Neural cell (in vitro differentiated cells): ENCODE data around the gene ZBTB9. TPM values are rescaled to one million over a fixed set of nuclear protein-coding genes. Genes with fewer than 3 reads are reported as not detected.

Experiments used
- H2AFZ ChIP-seq: fragments of 200-600, 300-800 bp; sonication (generic), shearing (Covaris generic); 2 replicates; pipeline ENCODE4 v1.6.0; 2014; ENCODE audit warnings: low read depth, mild to moderate bottlenecking, antibody characterized with exemption, low read length, moderate library complexity
- H3F3A ChIP-seq: fragments of 200-600 bp; shearing (Covaris generic); 2 replicates; pipeline ENCODE4 v1.6.1; 2016; ENCODE audit warnings: mild to moderate bottlenecking, moderate library complexity, mixed read lengths, antibody characterized with exemption, low read length; ENCODE audit not compliant: insufficient read depth, poor library complexity, severe bottlenecking
- H3K27ac ChIP-seq: fragments of 200-600, 300-800 bp; sonication (generic), shearing (Covaris generic); 2 replicates; pipeline ENCODE4 v1.5.1; 2014; ENCODE audit warnings: mild to moderate bottlenecking, low read length, moderate library complexity
- H3K27me3 ChIP-seq: fragments of 300-800, 200-600 bp; sonication (generic), shearing (Covaris generic); 2 replicates; pipeline ENCODE4 v1.6.0; 2014; ENCODE audit warnings: mild to moderate bottlenecking, low read depth, low read length, moderate library complexity; ENCODE audit not compliant: insufficient read depth
- H3K36me3 ChIP-seq: fragments of 300-800, 200-600 bp; sonication (generic), shearing (Covaris generic); 2 replicates; pipeline ENCODE4 v1.5.1; 2014; ENCODE audit warnings: mild to moderate bottlenecking, antibody characterized with exemption, low read length, moderate library complexity; ENCODE audit not compliant: insufficient read depth
- H3K4me2 ChIP-seq: fragments of 300-800, 200-600 bp; sonication (generic), shearing (Covaris generic); 2 replicates; pipeline ENCODE4 v1.6.0; 2014; ENCODE audit warnings: mild to moderate bottlenecking, low read length
- H3K4me3 ChIP-seq: fragments of 300-800, 200-600 bp; sonication (generic), shearing (Covaris generic); 2 replicates; pipeline ENCODE4 v1.5.1; 2014; ENCODE audit warnings: mild to moderate bottlenecking, low read length, moderate library complexity
- H3K79me2 ChIP-seq: fragments of 200-600 bp; shearing (Covaris generic); replicated peaks from 2 replicates; pipeline ENCODE4 v1.6.0; 2014; ENCODE audit warnings: mild to moderate bottlenecking, low read length, moderate library complexity; ENCODE audit not compliant: insufficient read depth
- H3K9ac ChIP-seq: fragments of 300-800, 200-600 bp; sonication (generic), shearing (Covaris generic); 2 replicates; pipeline ENCODE4 v1.6.1; 2016; ENCODE audit warnings: mild to moderate bottlenecking, low read length, mixed read lengths
- H3K9me2 ChIP-seq: fragments of 200-600 bp; shearing (Covaris generic); 2 replicates; pipeline ENCODE4 v1.6.1; 2016; ENCODE audit warnings: mild to moderate bottlenecking, low read length, mixed read lengths; ENCODE audit not compliant: insufficient read depth
- H3K9me3 ChIP-seq: fragments of 200-600, 300-800 bp; sonication (generic), shearing (Covaris generic); 2 replicates; pipeline ENCODE4 v1.6.1; 2016; ENCODE audit warnings: mild to moderate bottlenecking, mixed run types, low read length, moderate library complexity, mixed read lengths
- H4K20me1 ChIP-seq: fragments of 200-600 bp; shearing (Covaris generic); 2 replicates; pipeline ENCODE4 v1.6.1; 2016; ENCODE audit warnings: mild to moderate bottlenecking, mixed run types; ENCODE audit not compliant: insufficient read depth
- EP300 ChIP-seq: fragments of 450-650 bp; conservative IDR thresholded peaks from 2 replicates; pipeline ENCODE4 v1.6.1; 2014; ENCODE audit warnings: antibody characterized with exemption, mild to moderate bottlenecking, moderate library complexity; ENCODE audit not compliant: poor library complexity, severe bottlenecking
- EZH2 ChIP-seq: fragments of 200-600, 300-800 bp; shearing (Covaris generic), sonication (generic); IDR thresholded peaks from 2 replicates; pipeline ENCODE4 v1.6.1; 2014; ENCODE audit warnings: antibody characterized with exemption, low read length, borderline replicate concordance, mild to moderate bottlenecking; ENCODE audit not compliant: insufficient read depth, poor library complexity, severe bottlenecking
- MXI1 ChIP-seq: fragments of 450-650 bp; conservative IDR thresholded peaks from 2 replicates; pipeline ENCODE4 v1.6.1; 2014; ENCODE audit warnings: antibody characterized with exemption, mild to moderate bottlenecking; ENCODE audit not compliant: poor library complexity, severe bottlenecking
- POLR2AphosphoS5 ChIP-seq: IDR thresholded peaks from 2 replicates; pipeline ENCODE4 v1.6.1; 2012
- RAD21 ChIP-seq: fragments of 450-650 bp; conservative IDR thresholded peaks from 2 replicates; pipeline ENCODE4 v1.6.1; 2014; ENCODE audit warnings: antibody characterized with exemption, mild to moderate bottlenecking, moderate library complexity
- SMC3 ChIP-seq: fragments of 450-650 bp; conservative IDR thresholded peaks from 2 replicates; pipeline ENCODE4 v1.6.1; 2014; ENCODE audit warnings: antibody characterized with exemption, mild to moderate bottlenecking, moderate library complexity; ENCODE audit not compliant: poor library complexity
- TAF1 ChIP-seq: IDR thresholded peaks from 2 replicates; pipeline ENCODE4 v1.6.1; 2012; ENCODE audit warnings: low read depth
- polyA plus RNA-seq: library from polyadenylated mRNA; depleted of rRNA; stranded (reverse); fragments of >200 nt; gene quantifications from 2 replicates; pipeline ENCODE4 v1.2.3, GENCODE V29; 2014
- TF ChIP-seq, protein P1 (sequence below): fragments of 450-650 bp; IDR thresholded peaks from 2 replicates; pipeline ENCODE4 v1.5.1; 2014; ENCODE audit warnings: antibody characterized with exemption, mild to moderate bottlenecking, moderate library complexity; ENCODE audit not compliant: poor library complexity, severe bottlenecking
- TF ChIP-seq, protein P2 (sequence below): IDR thresholded peaks from 2 replicates; pipeline ENCODE4 v1.6.1; 2012; ENCODE audit warnings: borderline replicate concordance

Gene ZBTB9
- polyA plus RNA-seq, 1 donor from 2014 or later: 7.7 TPM

DNA sequence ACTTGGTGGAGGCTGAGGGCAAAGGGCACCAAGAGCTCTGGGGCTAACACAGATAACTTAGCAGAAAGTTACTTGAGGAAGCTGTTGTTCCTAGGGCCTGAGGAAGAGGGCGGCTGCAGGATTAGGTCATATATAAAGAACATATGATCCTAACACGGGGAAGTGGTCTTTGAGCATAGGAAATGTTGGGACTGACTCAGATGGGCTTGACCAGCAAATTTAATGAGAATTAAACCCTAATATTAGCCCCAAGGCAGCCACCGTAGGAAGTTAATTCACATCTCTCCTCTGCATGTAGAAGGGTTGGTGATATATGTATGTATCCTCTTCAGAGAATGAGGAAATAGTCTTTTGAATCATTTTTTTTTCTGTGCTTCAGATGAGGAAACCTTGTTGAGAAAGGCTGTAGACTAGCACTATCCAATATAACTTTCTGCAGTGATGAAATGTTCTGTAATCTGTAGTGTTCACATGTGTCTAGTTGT lies 9.2 kb upstream of the ZBTB9 start:
- H3K36me3 ChIP-seq: no peaks in the 10 kb centered on the region

DNA sequence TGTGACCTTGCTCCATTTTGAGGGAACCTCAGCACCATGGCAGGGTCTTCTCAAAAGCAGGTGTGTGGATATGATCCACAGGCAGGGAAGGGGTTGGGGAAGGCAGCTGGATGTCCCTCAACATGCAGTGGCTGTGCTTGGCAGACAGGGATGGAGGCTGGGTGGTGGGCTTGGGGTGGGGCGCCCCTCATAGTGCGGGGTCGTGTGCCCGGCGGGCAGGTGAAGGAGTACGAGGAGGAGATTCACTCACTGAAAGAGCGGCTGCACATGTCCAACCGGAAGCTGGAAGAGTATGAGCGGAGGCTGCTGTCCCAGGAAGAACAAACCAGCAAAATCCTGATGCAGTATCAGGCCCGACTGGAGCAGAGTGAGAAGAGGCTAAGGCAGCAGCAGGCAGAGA lies 8.0 kb upstream of the ZBTB9 start:
- Histone ChIP-seq H3K9me3 (no peaks in the 10 kb centered on the region), H3K27me3 (no peaks in the 10 kb centered on the region), H3F3A (no peaks in the 10 kb centered on the region), H4K20me1 (no peaks in the 10 kb centered on the region), H3K79me2 (no peaks in the 10 kb centered on the region), H3K9ac (no peak overlapping the region), H3K27ac (no peak overlapping the region), H3K36me3 (no peaks in the 10 kb centered on the region), H3K9me2 (no peaks in the 10 kb centered on the region), H2AFZ (no peak overlapping the region), H3K4me2 (no peak overlapping the region), H3K4me3 (no peak overlapping the region)
- no peak for TF ChIP-seq SMC3
- TF ChIP-seq RAD21: no peak

More for the DNA sequence above, 9.2 kb upstream of the ZBTB9 start:
- Histone ChIP-seq H3K27ac (no peak overlapping the region), H4K20me1 (no peaks in the 10 kb centered on the region), H3F3A (no peaks in the 10 kb centered on the region), H3K27me3 (no peaks in the 10 kb centered on the region), H3K4me2 (no peak overlapping the region), H3K4me3 (no peak overlapping the region), H2AFZ (no peak overlapping the region), H3K9me3 (no peaks in the 10 kb centered on the region), H3K79me2 (no peaks in the 10 kb centered on the region), H3K9me2 (no peaks in the 10 kb centered on the region), H3K9ac (no peak overlapping the region)
- TF ChIP-seq TAF1 (no peak), RAD21 (no peak), MXI1 (no peak)
- TF ChIP-seq, protein P1, sequence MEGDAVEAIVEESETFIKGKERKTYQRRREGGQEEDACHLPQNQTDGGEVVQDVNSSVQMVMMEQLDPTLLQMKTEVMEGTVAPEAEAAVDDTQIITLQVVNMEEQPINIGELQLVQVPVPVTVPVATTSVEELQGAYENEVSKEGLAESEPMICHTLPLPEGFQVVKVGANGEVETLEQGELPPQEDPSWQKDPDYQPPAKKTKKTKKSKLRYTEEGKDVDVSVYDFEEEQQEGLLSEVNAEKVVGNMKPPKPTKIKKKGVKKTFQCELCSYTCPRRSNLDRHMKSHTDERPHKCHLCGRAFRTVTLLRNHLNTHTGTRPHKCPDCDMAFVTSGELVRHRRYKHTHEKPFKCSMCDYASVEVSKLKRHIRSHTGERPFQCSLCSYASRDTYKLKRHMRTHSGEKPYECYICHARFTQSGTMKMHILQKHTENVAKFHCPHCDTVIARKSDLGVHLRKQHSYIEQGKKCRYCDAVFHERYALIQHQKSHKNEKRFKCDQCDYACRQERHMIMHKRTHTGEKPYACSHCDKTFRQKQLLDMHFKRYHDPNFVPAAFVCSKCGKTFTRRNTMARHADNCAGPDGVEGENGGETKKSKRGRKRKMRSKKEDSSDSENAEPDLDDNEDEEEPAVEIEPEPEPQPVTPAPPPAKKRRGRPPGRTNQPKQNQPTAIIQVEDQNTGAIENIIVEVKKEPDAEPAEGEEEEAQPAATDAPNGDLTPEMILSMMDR: no peak

DNA sequence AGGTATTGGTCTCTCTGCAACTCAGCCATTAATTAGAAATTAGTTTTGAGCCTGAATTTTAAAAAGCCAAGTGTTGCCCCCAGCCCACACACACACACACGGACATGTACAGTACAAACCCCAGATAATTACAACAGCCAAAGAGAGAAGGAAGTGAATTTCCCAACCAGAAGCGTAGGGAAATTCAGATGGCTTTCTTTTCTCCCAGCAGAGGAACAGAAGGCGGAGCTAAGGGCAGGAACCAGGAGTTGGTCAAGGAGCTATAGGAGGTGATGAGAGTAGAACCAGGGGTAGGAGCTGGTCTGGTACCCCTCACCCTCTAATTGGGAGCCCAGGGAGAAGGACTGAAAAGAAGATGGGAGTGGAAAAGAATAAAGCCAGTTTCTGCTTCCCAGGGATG lies 3.9 kb upstream of the ZBTB9 start:
- no peaks in the 10 kb centered on the region for H3K36me3 ChIP-seq
- H3K9ac ChIP-seq: no peak overlapping the region
- H2AFZ ChIP-seq: no peak overlapping the region
- H3K79me2 ChIP-seq: peaks cover 16% of the 10 kb centered on the region
- H3F3A ChIP-seq: no peaks in the 10 kb centered on the region
- H3K27me3 ChIP-seq: no peaks in the 10 kb centered on the region
- no peaks in the 10 kb centered on the region for H4K20me1 ChIP-seq
- TF ChIP-seq MXI1: no peak
- no peak for TF ChIP-seq EP300
- no peak for TF ChIP-seq RAD21
- no peak for TF ChIP-seq SMC3
- no peak for TF ChIP-seq POLR2AphosphoS5
- TF ChIP-seq, protein P1: no peak
- TF ChIP-seq EZH2: no peak
- TF ChIP-seq, protein P2, sequence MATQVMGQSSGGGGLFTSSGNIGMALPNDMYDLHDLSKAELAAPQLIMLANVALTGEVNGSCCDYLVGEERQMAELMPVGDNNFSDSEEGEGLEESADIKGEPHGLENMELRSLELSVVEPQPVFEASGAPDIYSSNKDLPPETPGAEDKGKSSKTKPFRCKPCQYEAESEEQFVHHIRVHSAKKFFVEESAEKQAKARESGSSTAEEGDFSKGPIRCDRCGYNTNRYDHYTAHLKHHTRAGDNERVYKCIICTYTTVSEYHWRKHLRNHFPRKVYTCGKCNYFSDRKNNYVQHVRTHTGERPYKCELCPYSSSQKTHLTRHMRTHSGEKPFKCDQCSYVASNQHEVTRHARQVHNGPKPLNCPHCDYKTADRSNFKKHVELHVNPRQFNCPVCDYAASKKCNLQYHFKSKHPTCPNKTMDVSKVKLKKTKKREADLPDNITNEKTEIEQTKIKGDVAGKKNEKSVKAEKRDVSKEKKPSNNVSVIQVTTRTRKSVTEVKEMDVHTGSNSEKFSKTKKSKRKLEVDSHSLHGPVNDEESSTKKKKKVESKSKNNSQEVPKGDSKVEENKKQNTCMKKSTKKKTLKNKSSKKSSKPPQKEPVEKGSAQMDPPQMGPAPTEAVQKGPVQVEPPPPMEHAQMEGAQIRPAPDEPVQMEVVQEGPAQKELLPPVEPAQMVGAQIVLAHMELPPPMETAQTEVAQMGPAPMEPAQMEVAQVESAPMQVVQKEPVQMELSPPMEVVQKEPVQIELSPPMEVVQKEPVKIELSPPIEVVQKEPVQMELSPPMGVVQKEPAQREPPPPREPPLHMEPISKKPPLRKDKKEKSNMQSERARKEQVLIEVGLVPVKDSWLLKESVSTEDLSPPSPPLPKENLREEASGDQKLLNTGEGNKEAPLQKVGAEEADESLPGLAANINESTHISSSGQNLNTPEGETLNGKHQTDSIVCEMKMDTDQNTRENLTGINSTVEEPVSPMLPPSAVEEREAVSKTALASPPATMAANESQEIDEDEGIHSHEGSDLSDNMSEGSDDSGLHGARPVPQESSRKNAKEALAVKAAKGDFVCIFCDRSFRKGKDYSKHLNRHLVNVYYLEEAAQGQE: no peak
- TF ChIP-seq TAF1: no peak
- H3K4me2 ChIP-seq: no peak overlapping the region
- H3K9me2 ChIP-seq: no peaks in the 10 kb centered on the region
- no peaks in the 10 kb centered on the region for H3K9me3 ChIP-seq
- H3K4me3 ChIP-seq: no peak overlapping the region
- no peak overlapping the region for H3K27ac ChIP-seq
